Smooth muscle cell (in vitro differentiated cells): ENCODE results near the gene SHISA6. TPM values are rescaled to one million over a fixed set of nuclear protein-coding genes. Genes with fewer than 3 reads are reported as not detected.

Experiments
- DNase-seq: peaks from one replicate; lab custom pipeline; 2025; ENCODE audit not compliant: unreplicated experiment; lab: John Stamatoyannopoulos, UW
- H2AFZ ChIP-seq: fragments of 200-600 bp; sonication (generic); 2 replicates; pipeline ENCODE4 v1.6.0; 2016; ENCODE audit warnings: antibody characterized with exemption, low read depth, mild to moderate bottlenecking
- H3F3A ChIP-seq: fragments of 200-600 bp; sonication (generic); 2 replicates; pipeline ENCODE4 v1.6.0; 2017; ENCODE audit warnings: antibody characterized with exemption, low read depth
- H3K27ac ChIP-seq: fragments of 200-600 bp; sonication (generic); 2 replicates; pipeline ENCODE4 v1.5.1; 2016; ENCODE audit warnings: low read depth, mild to moderate bottlenecking
- H3K27me3 ChIP-seq: fragments of 200-600 bp; sonication (generic); 2 replicates; pipeline ENCODE4 v1.6.1; 2016; ENCODE audit warnings: low read depth, mild to moderate bottlenecking
- H3K36me3 ChIP-seq: fragments of 200-600 bp; sonication (generic); 2 replicates; pipeline ENCODE4 v1.5.1; 2016; ENCODE audit warnings: low read depth
- H3K4me1 ChIP-seq: fragments of 200-600 bp; sonication (generic); 2 replicates; pipeline ENCODE4 v1.5.1; 2016; ENCODE audit warnings: low read depth
- H3K4me2 ChIP-seq: fragments of 200-600 bp; sonication (generic); 2 replicates; pipeline ENCODE4 v1.6.0; 2016; ENCODE audit warnings: mild to moderate bottlenecking
- H3K4me3 ChIP-seq: fragments of 200-600 bp; sonication (generic); 2 replicates; pipeline ENCODE4 v1.5.1; 2016; ENCODE audit warnings: mild to moderate bottlenecking
- H3K79me2 ChIP-seq: fragments of 200-600 bp; sonication (generic); 2 replicates; pipeline ENCODE4 v1.6.0; 2016; ENCODE audit warnings: low read depth, mild to moderate bottlenecking
- H3K9ac ChIP-seq: fragments of 200-600 bp; sonication (generic); 2 replicates; pipeline ENCODE4 v1.6.0; 2016; ENCODE audit warnings: low read depth
- H3K9me3 ChIP-seq: fragments of 200-600 bp; sonication (generic); replicated peaks from 2 replicates; pipeline ENCODE4 v1.5.1; 2016; ENCODE audit warnings: low read depth
- H4K20me1 ChIP-seq: fragments of 200-600 bp; sonication (generic); 2 replicates; pipeline ENCODE4 v1.6.0; 2016; ENCODE audit warnings: low read depth
- CTCF ChIP-seq: fragments of 200-600 bp; sonication (generic); IDR thresholded peaks from 2 replicates; pipeline ENCODE4 v1.5.1; 2017; ENCODE audit warnings: borderline replicate concordance, mild to moderate bottlenecking, antibody characterized with exemption; ENCODE audit not compliant: insufficient read depth, poor library complexity, severe bottlenecking
- WGBS: methylation state at CpG from one replicate; pipeline ENCODE4 v1.1.7; 2016; ENCODE audit warnings: low lambda C conversion rate; 5-methylcytosine and 5-hydroxymethylcytosine counted together
- polyA plus RNA-seq: library from polyadenylated mRNA; unstranded; fragments of >200 nt; fragmentation: Nextera tagmentation; extraction: Ambion mirVana; gene quantifications from 2 replicates; pipeline ENCODE4 v1.2.1, GENCODE V29; 2016
- total RNA-seq: library from RNA; depleted of rRNA; stranded (reverse); fragments of >200 nt; gene quantifications from 2 replicates; pipeline ENCODE4 v1.2.3, GENCODE V29; 2014

SHISA6 gene
- total and polyA plus RNA-seq, 2 experiments from 2014 or later: 0.04 to 0.35 TPM

GRCh38 chr17:11356371-11356770 is 115.4 kb downstream of the SHISA6 start:
- WGBS: 95% methylated on average over 2 of the region's 2 CpGs
- no peak overlapping the region for H3K27ac ChIP-seq
- H3K4me3 ChIP-seq: no peak overlapping the region
- no peaks in the 10 kb centered on the region for H3F3A ChIP-seq
- H2AFZ ChIP-seq: no peak overlapping the region
- H3K36me3 ChIP-seq: no peaks in the 10 kb centered on the region
- H4K20me1 ChIP-seq: no peaks in the 10 kb centered on the region
- no peaks in the 10 kb centered on the region for H3K9me3 ChIP-seq
- no peaks in the 10 kb centered on the region for H3K27me3 ChIP-seq
- no peak overlapping the region for H3K9ac ChIP-seq
- no peaks in the 10 kb centered on the region for H3K79me2 ChIP-seq
- H3K4me1 ChIP-seq: no peaks in the 10 kb centered on the region
- DNase-seq: no peak
- no peak for TF ChIP-seq CTCF
- H3K4me2 ChIP-seq: no peak overlapping the region

DNA sequence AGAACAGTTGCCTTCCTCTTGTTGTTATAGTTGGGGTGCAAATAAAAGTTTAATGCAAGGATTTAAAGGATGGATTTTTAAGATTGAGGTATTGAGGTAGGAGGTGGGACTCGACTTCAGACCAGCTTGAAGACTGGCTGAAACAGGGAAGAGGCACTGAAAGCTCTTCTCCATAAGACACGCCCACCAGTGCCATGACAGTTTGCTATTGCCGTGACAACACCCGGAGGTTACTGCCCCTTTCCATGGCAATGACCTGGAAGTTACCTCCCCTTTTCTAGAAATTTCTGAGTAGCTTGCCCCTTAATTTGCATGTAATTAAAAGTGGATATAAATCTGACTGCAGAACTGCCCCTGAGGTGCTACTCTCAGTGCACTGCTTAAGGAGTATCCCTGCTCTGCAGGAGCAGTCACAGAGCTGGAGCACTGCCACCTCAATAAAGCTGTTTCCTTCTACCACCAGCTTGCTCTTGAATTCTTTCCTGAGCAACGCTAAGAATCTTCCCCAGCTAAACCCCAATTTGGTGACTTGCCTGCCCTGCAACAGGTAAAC is 122.6 kb downstream of the SHISA6 start:
- Histone ChIP-seq H3K27me3 (no peaks in the 10 kb centered on the region), H4K20me1 (no peaks in the 10 kb centered on the region), H3K4me3 (no peak overlapping the region), H2AFZ (no peak overlapping the region), H3K9ac (no peak overlapping the region), H3K4me1 (no peaks in the 10 kb centered on the region), H3F3A (peaks cover 5% of the 10 kb centered on the region), H3K9me3 (no peaks in the 10 kb centered on the region), H3K36me3 (no peaks in the 10 kb centered on the region), H3K79me2 (no peaks in the 10 kb centered on the region), H3K27ac (no peak overlapping the region), H3K4me2 (peak overlapping the region; percentile 15)
- WGBS: 78% methylated on average over 5 of the region's 5 CpGs
- no peak for TF ChIP-seq CTCF
- DNase-seq: no peak

GRCh38 chr17:11366272-11366850 is 125.3 kb downstream of the SHISA6 start:
- no peak for DNase-seq
- Histone ChIP-seq H3K27ac (no peak overlapping the region), H4K20me1 (no peaks in the 10 kb centered on the region), H3K36me3 (no peaks in the 10 kb centered on the region), H3K4me3 (no peak overlapping the region), H3K4me1 (no peaks in the 10 kb centered on the region), H3F3A (peaks cover 5% of the 10 kb centered on the region), H3K9me3 (no peaks in the 10 kb centered on the region), H2AFZ (no peak overlapping the region), H3K27me3 (no peaks in the 10 kb centered on the region), H3K9ac (no peak overlapping the region), H3K4me2 (no peak overlapping the region), H3K79me2 (no peaks in the 10 kb centered on the region)
- WGBS: 46% methylated on average over 4 of the region's 4 CpGs
- TF ChIP-seq CTCF: no peak

DNA sequence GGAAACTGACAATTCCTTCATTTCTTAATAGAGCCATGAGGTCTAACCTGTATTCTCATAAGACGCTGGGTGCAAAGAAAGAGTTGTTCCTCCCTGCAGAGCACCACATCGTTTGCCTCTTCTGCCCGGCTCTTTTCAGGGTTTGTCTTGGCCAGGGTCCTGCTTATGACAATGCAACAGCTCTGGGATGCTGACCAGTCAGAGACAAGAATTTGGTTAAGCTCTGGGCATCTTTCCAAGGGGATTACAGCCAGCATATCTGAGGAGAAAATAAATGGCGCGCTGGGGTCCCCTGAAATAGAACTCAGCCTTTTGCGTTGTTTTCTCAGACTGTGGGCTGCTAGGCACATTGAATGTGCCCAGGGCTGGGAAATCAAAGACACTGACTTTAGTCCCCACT is 128.6 kb downstream of the SHISA6 start:
- WGBS: 57% methylated on average over 6 of the region's 6 CpGs
- no peak overlapping the region for H3K4me3 ChIP-seq
- no peak for TF ChIP-seq CTCF

More for the DNA sequence above, 128.6 kb downstream of the SHISA6 start:
- Histone ChIP-seq H3K4me1 (no peaks in the 10 kb centered on the region), H4K20me1 (no peaks in the 10 kb centered on the region), H3K9ac (no peak overlapping the region), H3K36me3 (no peaks in the 10 kb centered on the region), H3K27me3 (no peaks in the 10 kb centered on the region), H3K79me2 (no peaks in the 10 kb centered on the region), H3F3A (no peaks in the 10 kb centered on the region), H2AFZ (no peak overlapping the region), H3K4me2 (no peak overlapping the region), H3K27ac (no peak overlapping the region), H3K9me3 (no peaks in the 10 kb centered on the region)
- no peak for DNase-seq
